Neural cell (in vitro differentiated cells): ENCODE data around the gene YJEFN3. TPM values are rescaled to one million over a fixed set of nuclear protein-coding genes. Genes with fewer than 3 reads are reported as not detected.

ENCODE experiments used
- H2AFZ ChIP-seq: fragments of 200-600, 300-800 bp; sonication (generic), shearing (Covaris generic); 2 replicates; pipeline ENCODE4 v1.6.0; 2014; ENCODE audit warnings: low read depth, mild to moderate bottlenecking, antibody characterized with exemption, low read length, moderate library complexity
- H3F3A ChIP-seq: fragments of 200-600 bp; shearing (Covaris generic); 2 replicates; pipeline ENCODE4 v1.6.1; 2016; ENCODE audit warnings: mild to moderate bottlenecking, moderate library complexity, mixed read lengths, antibody characterized with exemption, low read length; ENCODE audit not compliant: insufficient read depth, poor library complexity, severe bottlenecking
- H3K27ac ChIP-seq: fragments of 200-600, 300-800 bp; sonication (generic), shearing (Covaris generic); 2 replicates; pipeline ENCODE4 v1.5.1; 2014; ENCODE audit warnings: mild to moderate bottlenecking, low read length, moderate library complexity
- H3K27me3 ChIP-seq: fragments of 300-800, 200-600 bp; sonication (generic), shearing (Covaris generic); 2 replicates; pipeline ENCODE4 v1.6.0; 2014; ENCODE audit warnings: mild to moderate bottlenecking, low read depth, low read length, moderate library complexity; ENCODE audit not compliant: insufficient read depth
- H3K36me3 ChIP-seq: fragments of 300-800, 200-600 bp; sonication (generic), shearing (Covaris generic); 2 replicates; pipeline ENCODE4 v1.5.1; 2014; ENCODE audit warnings: mild to moderate bottlenecking, antibody characterized with exemption, low read length, moderate library complexity; ENCODE audit not compliant: insufficient read depth
- H3K4me2 ChIP-seq: fragments of 300-800, 200-600 bp; sonication (generic), shearing (Covaris generic); 2 replicates; pipeline ENCODE4 v1.6.0; 2014; ENCODE audit warnings: mild to moderate bottlenecking, low read length
- H3K4me3 ChIP-seq: fragments of 300-800, 200-600 bp; sonication (generic), shearing (Covaris generic); 2 replicates; pipeline ENCODE4 v1.5.1; 2014; ENCODE audit warnings: mild to moderate bottlenecking, low read length, moderate library complexity
- H3K79me2 ChIP-seq: fragments of 200-600 bp; shearing (Covaris generic); replicated peaks from 2 replicates; pipeline ENCODE4 v1.6.0; 2014; ENCODE audit warnings: mild to moderate bottlenecking, low read length, moderate library complexity; ENCODE audit not compliant: insufficient read depth
- H3K9ac ChIP-seq: fragments of 300-800, 200-600 bp; sonication (generic), shearing (Covaris generic); 2 replicates; pipeline ENCODE4 v1.6.1; 2016; ENCODE audit warnings: mild to moderate bottlenecking, low read length, mixed read lengths
- H3K9me2 ChIP-seq: fragments of 200-600 bp; shearing (Covaris generic); 2 replicates; pipeline ENCODE4 v1.6.1; 2016; ENCODE audit warnings: mild to moderate bottlenecking, low read length, mixed read lengths; ENCODE audit not compliant: insufficient read depth
- H3K9me3 ChIP-seq: fragments of 200-600, 300-800 bp; sonication (generic), shearing (Covaris generic); 2 replicates; pipeline ENCODE4 v1.6.1; 2016; ENCODE audit warnings: mild to moderate bottlenecking, mixed run types, low read length, moderate library complexity, mixed read lengths
- H4K20me1 ChIP-seq: fragments of 200-600 bp; shearing (Covaris generic); 2 replicates; pipeline ENCODE4 v1.6.1; 2016; ENCODE audit warnings: mild to moderate bottlenecking, mixed run types; ENCODE audit not compliant: insufficient read depth
- EP300 ChIP-seq: fragments of 450-650 bp; conservative IDR thresholded peaks from 2 replicates; pipeline ENCODE4 v1.6.1; 2014; ENCODE audit warnings: antibody characterized with exemption, mild to moderate bottlenecking, moderate library complexity; ENCODE audit not compliant: poor library complexity, severe bottlenecking
- EZH2 ChIP-seq: fragments of 200-600, 300-800 bp; shearing (Covaris generic), sonication (generic); IDR thresholded peaks from 2 replicates; pipeline ENCODE4 v1.6.1; 2014; ENCODE audit warnings: antibody characterized with exemption, low read length, borderline replicate concordance, mild to moderate bottlenecking; ENCODE audit not compliant: insufficient read depth, poor library complexity, severe bottlenecking
- MXI1 ChIP-seq: fragments of 450-650 bp; conservative IDR thresholded peaks from 2 replicates; pipeline ENCODE4 v1.6.1; 2014; ENCODE audit warnings: antibody characterized with exemption, mild to moderate bottlenecking; ENCODE audit not compliant: poor library complexity, severe bottlenecking
- POLR2AphosphoS5 ChIP-seq: IDR thresholded peaks from 2 replicates; pipeline ENCODE4 v1.6.1; 2012
- RAD21 ChIP-seq: fragments of 450-650 bp; conservative IDR thresholded peaks from 2 replicates; pipeline ENCODE4 v1.6.1; 2014; ENCODE audit warnings: antibody characterized with exemption, mild to moderate bottlenecking, moderate library complexity
- REST ChIP-seq: IDR thresholded peaks from 2 replicates; pipeline ENCODE4 v1.6.1; 2012; ENCODE audit warnings: borderline replicate concordance
- SMC3 ChIP-seq: fragments of 450-650 bp; conservative IDR thresholded peaks from 2 replicates; pipeline ENCODE4 v1.6.1; 2014; ENCODE audit warnings: antibody characterized with exemption, mild to moderate bottlenecking, moderate library complexity; ENCODE audit not compliant: poor library complexity
- TAF1 ChIP-seq: IDR thresholded peaks from 2 replicates; pipeline ENCODE4 v1.6.1; 2012; ENCODE audit warnings: low read depth
- polyA plus RNA-seq: library from polyadenylated mRNA; depleted of rRNA; stranded (reverse); fragments of >200 nt; gene quantifications from 2 replicates; pipeline ENCODE4 v1.2.3, GENCODE V29; 2014
- TF ChIP-seq, protein P1 (sequence below): fragments of 450-650 bp; IDR thresholded peaks from 2 replicates; pipeline ENCODE4 v1.5.1; 2014; ENCODE audit warnings: antibody characterized with exemption, mild to moderate bottlenecking, moderate library complexity; ENCODE audit not compliant: poor library complexity, severe bottlenecking

YJEFN3 gene
- polyA plus RNA-seq, 1 donor from 2014 or later: 26.9 TPM

DNA sequence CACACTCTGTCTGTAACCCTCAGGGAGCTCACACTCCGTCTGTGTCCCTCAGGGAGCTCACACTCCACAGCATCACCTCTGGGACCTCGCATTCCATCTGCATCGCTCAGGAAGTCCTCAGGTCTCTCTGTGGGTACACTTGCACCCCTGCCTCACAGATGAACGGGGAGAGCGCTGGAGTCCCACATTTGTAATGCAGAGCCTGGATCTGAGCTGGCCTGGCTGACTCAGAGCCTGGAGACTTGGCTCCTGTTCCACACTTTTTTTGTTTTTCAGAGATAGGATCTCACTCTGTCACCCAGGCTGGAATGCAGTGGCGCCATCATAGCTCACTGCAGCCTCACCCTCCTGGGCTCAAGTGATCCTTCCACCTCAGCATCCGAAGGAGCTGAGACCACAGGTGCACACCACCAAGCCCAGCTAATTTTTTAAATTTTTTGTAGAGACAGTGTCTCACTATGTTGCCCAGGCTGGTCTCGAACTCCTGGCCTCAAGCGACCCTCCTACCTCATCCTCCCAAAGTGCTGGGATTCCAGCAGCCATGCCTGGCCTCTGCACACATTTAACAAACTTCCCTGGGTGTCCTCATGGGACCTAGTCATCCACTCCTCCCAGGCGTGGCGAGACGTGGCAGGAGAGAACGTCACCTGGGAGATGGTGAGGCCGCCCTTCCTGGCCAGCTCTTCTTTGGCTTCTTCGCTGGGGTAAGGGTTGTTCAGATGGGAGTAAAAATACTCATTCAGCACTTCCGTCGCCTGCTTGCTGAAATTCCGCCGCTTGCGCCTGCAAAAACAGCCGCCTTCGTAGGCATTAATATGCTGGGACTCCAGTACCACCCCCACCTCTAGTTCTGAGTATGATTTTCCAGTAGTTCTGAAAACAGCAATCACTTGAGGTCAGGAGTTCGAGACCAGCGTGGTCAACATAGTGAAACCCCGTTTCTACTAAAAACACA lies 40.4 kb downstream of the YJEFN3 start:
- no peaks in the 10 kb centered on the region for H3K27me3 ChIP-seq

DNA sequence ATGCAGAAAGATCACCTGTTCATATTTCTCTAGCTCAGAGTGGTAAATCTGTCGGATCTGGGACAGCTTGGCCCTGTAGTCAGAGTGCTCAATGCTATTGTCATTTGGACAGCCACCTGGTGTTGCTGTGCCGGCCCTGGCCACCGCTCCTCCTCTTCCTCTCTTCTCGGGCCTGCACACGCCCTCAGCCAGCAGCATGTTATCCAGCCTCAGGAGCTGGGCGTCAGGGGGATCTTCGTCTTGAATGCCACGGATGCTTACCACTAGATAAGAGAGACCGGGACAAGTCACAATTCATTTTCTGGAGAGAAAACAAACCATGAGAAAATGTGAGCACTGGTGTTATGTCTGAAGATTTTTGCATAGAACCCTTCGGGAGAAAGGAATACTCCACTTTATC lies 41.9 kb downstream of the YJEFN3 start:
- H3K27me3 ChIP-seq: no peaks in the 10 kb centered on the region
- no peaks in the 10 kb centered on the region for H4K20me1 ChIP-seq
- H3K36me3 ChIP-seq: no peaks in the 10 kb centered on the region
- no peak overlapping the region for H3K4me3 ChIP-seq
- no peaks in the 10 kb centered on the region for H3F3A ChIP-seq
- H3K9me2 ChIP-seq: no peaks in the 10 kb centered on the region
- no peaks in the 10 kb centered on the region for H3K79me2 ChIP-seq
- no peaks in the 10 kb centered on the region for H3K9me3 ChIP-seq
- H2AFZ ChIP-seq: no peak overlapping the region
- no peak overlapping the region for H3K4me2 ChIP-seq
- H3K9ac ChIP-seq: no peak overlapping the region
- H3K27ac ChIP-seq: no peak overlapping the region
- TF ChIP-seq RAD21 (no peak), POLR2AphosphoS5 (no peak), SMC3 (no peak), REST (no peak), EZH2 (no peak)
- TF ChIP-seq, protein P1, sequence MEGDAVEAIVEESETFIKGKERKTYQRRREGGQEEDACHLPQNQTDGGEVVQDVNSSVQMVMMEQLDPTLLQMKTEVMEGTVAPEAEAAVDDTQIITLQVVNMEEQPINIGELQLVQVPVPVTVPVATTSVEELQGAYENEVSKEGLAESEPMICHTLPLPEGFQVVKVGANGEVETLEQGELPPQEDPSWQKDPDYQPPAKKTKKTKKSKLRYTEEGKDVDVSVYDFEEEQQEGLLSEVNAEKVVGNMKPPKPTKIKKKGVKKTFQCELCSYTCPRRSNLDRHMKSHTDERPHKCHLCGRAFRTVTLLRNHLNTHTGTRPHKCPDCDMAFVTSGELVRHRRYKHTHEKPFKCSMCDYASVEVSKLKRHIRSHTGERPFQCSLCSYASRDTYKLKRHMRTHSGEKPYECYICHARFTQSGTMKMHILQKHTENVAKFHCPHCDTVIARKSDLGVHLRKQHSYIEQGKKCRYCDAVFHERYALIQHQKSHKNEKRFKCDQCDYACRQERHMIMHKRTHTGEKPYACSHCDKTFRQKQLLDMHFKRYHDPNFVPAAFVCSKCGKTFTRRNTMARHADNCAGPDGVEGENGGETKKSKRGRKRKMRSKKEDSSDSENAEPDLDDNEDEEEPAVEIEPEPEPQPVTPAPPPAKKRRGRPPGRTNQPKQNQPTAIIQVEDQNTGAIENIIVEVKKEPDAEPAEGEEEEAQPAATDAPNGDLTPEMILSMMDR: no peak

More for the DNA sequence above, 40.4 kb downstream of the YJEFN3 start:
- Histone ChIP-seq H3K9me3 (no peaks in the 10 kb centered on the region), H3K4me2 (no peak overlapping the region), H2AFZ (no peak overlapping the region), H3K27ac (no peak overlapping the region), H3K9ac (no peak overlapping the region), H3K36me3 (no peaks in the 10 kb centered on the region), H3K4me3 (no peak overlapping the region), H4K20me1 (no peaks in the 10 kb centered on the region), H3F3A (no peaks in the 10 kb centered on the region), H3K79me2 (no peaks in the 10 kb centered on the region), H3K9me2 (no peaks in the 10 kb centered on the region)
- TF ChIP-seq MXI1 (no peak), POLR2AphosphoS5 (no peak), EP300 (no peak), TAF1 (no peak), SMC3 (no peak), EZH2 (no peak), REST (no peak), RAD21 (no peak)
- TF ChIP-seq, protein P1: no peak
